T-cell (primary cell): ENCODE measurements around the gene ZFP36. TPM values are rescaled to one million over a fixed set of nuclear protein-coding genes. Genes with fewer than 3 reads are reported as not detected.

Experiments used
- ATAC-seq, 4 experiments: fragments of 200-7000 bp in 3 of 4; fragments of 150-1000 bp in 1 of 4; cut with Tn5 transposase; replicated peaks in 1 of 4; 1 replicate in 3 of 4; 2 replicates in 1 of 4; pipeline ENCODE4 v1.10.0; 2021; ENCODE audit warnings: moderate library complexity in 3 of 4, mild to moderate bottlenecking in 2 of 4, moderate number of reproducible peaks in 1 of 4
- CTCF ChIA-PET, 2 donors: fragments of 300-600 bp; sonication (Branson Sonifier 250); formaldehyde crosslinking; loops; one replicate each; lab custom pipeline; 2022; ENCODE audit warnings: antibody characterized with exemption in 2 of 2; lab: Charles Lee
- POLR2A ChIA-PET, 2 donors: fragments of 300-600 bp; sonication (Branson Sonifier 250); formaldehyde crosslinking; loops; one replicate each; lab custom pipeline; 2022; ENCODE audit warnings: antibody characterized with exemption in 2 of 2; lab: Charles Lee
- DNase-seq, 35 experiments: peaks; one replicate each; pipeline versions ENCODE4 v3.0.0 to v3.0.0-alpha.2; 2013 to 2023
- H3K27ac ChIP-seq: one replicate; pipeline ENCODE4 v1.5.1; 2013; ENCODE audit warnings: low read length
- H3K27me3 ChIP-seq, 2 experiments: replicated peaks in 1 of 2; 1 replicate in 1 of 2; 2 replicates in 1 of 2; pipeline versions ENCODE4 v1.6.1 to v1.7.0; 2013; ENCODE audit warnings: low read length in 1 of 2, mixed read lengths in 1 of 2; ENCODE audit not compliant: control insufficient read depth in 2 of 2, insufficient read depth in 2 of 2; ENCODE audit errors: extremely low read depth in 1 of 2
- H3K36me3 ChIP-seq, 2 donors: 1 replicate in 1 of 2; 2 replicates in 1 of 2; pipeline versions ENCODE4 v1.6.1 to v1.7.0; 2013; ENCODE audit warnings: low read length in 1 of 2; ENCODE audit not compliant: control insufficient read depth in 2 of 2, insufficient read depth in 1 of 2; ENCODE audit errors: extremely low read depth in 1 of 2
- H3K4me1 ChIP-seq, 2 experiments: 1 replicate in 1 of 2; 2 replicates in 1 of 2; pipeline versions ENCODE4 v1.6.1 to v1.7.0; 2013; ENCODE audit warnings: low read length in 2 of 2, mixed read lengths in 1 of 2; ENCODE audit not compliant: insufficient read depth in 2 of 2, control insufficient read depth in 1 of 2; ENCODE audit errors: extremely low read depth in 1 of 2
- H3K4me3 ChIP-seq, 2 donors: 1 replicate in 1 of 2; 2 replicates in 1 of 2; pipeline versions ENCODE4 v1.5.1 to v1.7.0; 2013; ENCODE audit warnings: mild to moderate bottlenecking in 2 of 2, low read length in 1 of 2, moderate library complexity in 1 of 2; ENCODE audit not compliant: control insufficient read depth in 1 of 2; ENCODE audit errors: extremely low read depth in 1 of 2
- H3K9me3 ChIP-seq: 2 replicates; pipeline ENCODE4 v1.7.0; 2013
- H3K27ac Mint-ChIP-seq, 2 donors: one replicate each; pipeline ENCODE4 v1.8.0; 2020 to 2021; ENCODE audit warnings: mild to moderate bottlenecking in 2 of 2, mixed read lengths in 2 of 2
- H3K27me3 Mint-ChIP-seq, 2 donors: one replicate each; pipeline ENCODE4 v1.8.0; 2021 to 2022; ENCODE audit warnings: mixed read lengths in 2 of 2
- H3K36me3 Mint-ChIP-seq: one replicate; pipeline ENCODE4 v1.8.0; 2021; ENCODE audit warnings: mixed read lengths
- H3K4me1 Mint-ChIP-seq, 3 donors: one replicate each; pipeline ENCODE4 v1.8.0; 2020 to 2022; ENCODE audit warnings: mixed read lengths in 3 of 3, mild to moderate bottlenecking in 1 of 3
- H3K4me3 Mint-ChIP-seq, 3 donors: one replicate each; pipeline ENCODE4 v1.8.0; 2020 to 2022; ENCODE audit warnings: mild to moderate bottlenecking in 3 of 3, mixed read lengths in 3 of 3, moderate library complexity in 3 of 3
- H3K9me3 Mint-ChIP-seq, 3 donors: one replicate each; pipeline ENCODE4 v1.8.0; 2020 to 2022; ENCODE audit warnings: mixed read lengths in 3 of 3
- WGBS: methylation state at CpG from one replicate; pipeline ENCODE4 v1.1.5; 2013; ENCODE audit warnings: missing lambda C conversion rate; ENCODE audit not compliant: insufficient coverage; 5-methylcytosine and 5-hydroxymethylcytosine counted together
- total RNA-seq, 35 experiments: library from RNA in 6 of 35; stranded (reverse) in 6 of 35; fragments of 120-200 nt in 1 of 35; gene quantifications; one replicate each; pipeline versions ENCODE4 v1.2.1 to v1.2.4 and lab custom pipeline; 2013 to 2026

The ZFP36 gene, protein sequence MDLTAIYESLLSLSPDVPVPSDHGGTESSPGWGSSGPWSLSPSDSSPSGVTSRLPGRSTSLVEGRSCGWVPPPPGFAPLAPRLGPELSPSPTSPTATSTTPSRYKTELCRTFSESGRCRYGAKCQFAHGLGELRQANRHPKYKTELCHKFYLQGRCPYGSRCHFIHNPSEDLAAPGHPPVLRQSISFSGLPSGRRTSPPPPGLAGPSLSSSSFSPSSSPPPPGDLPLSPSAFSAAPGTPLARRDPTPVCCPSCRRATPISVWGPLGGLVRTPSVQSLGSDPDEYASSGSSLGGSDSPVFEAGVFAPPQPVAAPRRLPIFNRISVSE
- total RNA-seq (1,000 to 10,000 TPM in 1 of 5 donors, 100 to 1,000 TPM in 4; 208 to 1,013 (median 233) TPM), total RNA-seq (lab: John Stamatoyannopoulos, UW) (18.8 to 2,203 (median 217) reads per million in 29 experiments)
- 96.1 TPM for total RNA-seq (2013)

DNA sequence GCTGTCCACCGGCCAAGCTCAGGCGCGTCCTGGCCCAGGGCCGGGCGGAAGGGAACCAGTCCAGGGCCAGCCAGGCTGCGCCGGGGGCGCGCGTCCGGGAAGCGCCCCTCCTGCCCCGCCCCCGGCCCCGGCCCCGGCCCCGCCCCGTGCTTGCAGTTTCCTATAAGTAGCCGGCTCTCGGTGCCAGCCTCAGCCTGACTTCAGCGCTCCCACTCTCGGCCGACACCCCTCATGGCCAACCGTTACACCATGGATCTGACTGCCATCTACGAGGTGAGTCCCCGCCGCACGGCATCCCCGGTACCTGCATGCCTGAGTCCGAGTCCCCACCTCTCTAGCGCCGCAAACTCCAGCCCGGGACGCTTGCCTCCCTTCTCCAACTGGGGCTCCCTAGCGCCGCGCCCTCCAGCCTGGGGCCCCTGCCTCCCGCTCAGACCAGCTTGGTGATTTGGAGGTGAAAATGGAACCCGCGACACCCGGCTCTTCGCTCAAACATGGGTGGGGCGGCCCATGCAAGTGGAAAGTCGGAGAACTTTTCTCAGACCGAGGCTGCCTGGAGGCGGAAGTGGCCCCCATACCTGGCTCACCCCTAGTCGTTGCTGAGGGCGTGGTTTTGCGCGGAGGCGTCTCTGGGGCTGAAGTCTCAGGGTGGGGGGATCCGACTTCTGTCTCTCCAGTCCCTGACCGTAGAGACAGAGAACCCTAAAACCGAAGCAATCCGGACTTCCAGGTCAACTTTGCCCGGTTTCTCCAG, at the start of gene ZFP36:
Gene ZFP36, plus strand, starts transcription at position 192 of the 754 bp plus-strand sequence. Its CDS starts 58 bp downstream, at position 250.
- peak within 1 kb of the TSS; percentile 97 for H3K4me3 ChIP-seq
- Mint-ChIP-seq H3K27me3 (no peaks in the 10 kb centered on the region), H3K27ac (peak within 1 kb of the TSS; percentile 95 to 98), H3K4me3 (peak within 1 kb of the TSS; percentile 83 to 97 (median 85)), H3K9me3 (no peaks in the 10 kb centered on the region), H3K36me3 (peaks cover 16% of the 10 kb centered on the region), H3K4me1 (peaks cover 55 to 68% (median 60%) of the 10 kb centered on the region in 3 donors)
- H3K36me3 ChIP-seq: peaks cover 5 to 18% of the 10 kb centered on the region in 2 donors
- peaks cover 41 to 79% of the 10 kb centered on the region in 2 experiments for H3K4me1 ChIP-seq
- ChIA-PET CTCF (interaction anchor here (0.6 to 2.7 kb wide), 3 partner anchors 9 to 279 kb away, joined by 3 to 11 read pairs (median 11); partner anchors contain the start of gene RPS16 (in 1 of the 2)), POLR2A (interaction anchor here in 1 of 2 donors (0.6 to 2.0 kb wide), 3 partner anchors 10 to 28 kb away, joined by 3 to 14 read pairs (median 5); partner anchors contain the start of genes MED29, PAF1 and RPS16)
- H3K9me3 ChIP-seq: no peaks in the 10 kb centered on the region
- H3K27ac ChIP-seq: peak within 1 kb of the TSS; percentile 100
- WGBS: 0% methylated on average over 38 of the region's 56 CpGs
- DNase-seq: peak; percentile 75 to 93 (median 85)
- no peaks in the 10 kb centered on the region for H3K27me3 ChIP-seq
- ATAC-seq: peak; percentile 30 to 51 (median 44)

DNA sequence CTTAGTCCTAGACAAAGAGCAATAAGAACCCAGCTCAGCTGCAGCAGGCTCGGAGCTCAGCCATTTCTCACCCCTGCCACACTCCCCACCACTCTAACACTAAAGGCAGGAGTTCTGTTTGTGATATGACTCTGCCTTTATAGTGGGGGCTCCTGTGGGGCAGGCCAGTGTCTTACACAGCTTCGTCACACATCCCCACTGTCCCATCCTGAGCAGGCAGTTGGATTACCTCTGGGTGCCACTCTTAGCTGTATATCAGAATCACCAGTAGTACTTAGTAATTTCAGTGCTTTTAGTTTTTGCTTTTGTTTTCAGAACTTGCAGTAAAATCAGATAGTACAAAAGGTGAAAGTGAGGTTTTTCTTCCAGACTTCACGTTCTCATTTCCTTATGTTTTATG, 47.6 kb upstream of the ZFP36 start:
- CTCF ChIA-PET: no interaction called here

DNA sequence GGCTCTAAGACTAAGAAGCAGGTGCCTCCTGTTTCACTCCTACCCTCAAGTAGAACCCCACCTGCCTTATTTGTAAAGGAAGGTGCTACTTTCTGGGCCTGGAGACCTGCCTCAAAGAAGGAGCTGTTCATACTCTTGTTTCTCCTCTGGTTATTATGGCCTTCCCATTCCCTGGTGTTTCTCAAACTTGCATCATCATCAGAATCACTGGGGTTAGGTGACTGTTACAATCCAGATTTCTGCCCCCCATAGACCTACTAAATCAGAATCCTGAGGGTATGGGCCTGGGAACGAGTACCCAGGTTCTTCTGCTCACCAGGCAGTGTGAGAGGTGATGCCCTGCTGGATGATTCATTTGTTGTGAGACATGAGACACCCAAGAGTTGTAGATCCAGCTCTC, 46.0 kb upstream of the ZFP36 start:
- DNase-seq (no peak), ATAC-seq (no peak)
- Histone ChIP-seq H3K4me1 (no peaks in the 10 kb centered on the region), H3K9me3 (no peaks in the 10 kb centered on the region), H3K36me3 (peaks cover 20 to 68% of the 10 kb centered on the region in 2 donors), H3K27ac (no peak overlapping the region), H3K4me3 (no peak overlapping the region), H3K27me3 (no peaks in the 10 kb centered on the region)
- WGBS: no CpG with 5 or more reads among the region's 1 CpG
- ChIA-PET POLR2A (no interaction called here), CTCF (no interaction called here)
- Mint-ChIP-seq H3K4me1 (peaks cover 0 to 5% (median 0%) of the 10 kb centered on the region in 3 donors), H3K9me3 (no peaks in the 10 kb centered on the region), H3K27me3 (no peaks in the 10 kb centered on the region), H3K4me3 (no peak overlapping the region), H3K36me3 (peaks cover 52% of the 10 kb centered on the region), H3K27ac (no peak overlapping the region)

More for the DNA sequence above, 47.6 kb upstream of the ZFP36 start:
- Histone ChIP-seq H3K36me3 (peaks cover 20 to 80% of the 10 kb centered on the region in 2 donors), H3K4me1 (no peaks in the 10 kb centered on the region), H3K27me3 (no peaks in the 10 kb centered on the region), H3K9me3 (no peaks in the 10 kb centered on the region), H3K27ac (no peak overlapping the region), H3K4me3 (no peak overlapping the region)
- Mint-ChIP-seq H3K27ac (no peak overlapping the region), H3K4me3 (no peak overlapping the region), H3K9me3 (no peaks in the 10 kb centered on the region), H3K36me3 (peaks cover 59% of the 10 kb centered on the region), H3K27me3 (no peaks in the 10 kb centered on the region), H3K4me1 (peaks cover 0 to 5% (median 0%) of the 10 kb centered on the region in 3 donors)
- no CpG with 5 or more reads among the region's 3 CpGs for WGBS
- POLR2A ChIA-PET: interaction anchor here (0.6 kb wide), 2 partner anchors 16 to 272 kb away, joined by 3 to 9 read pairs; no protein-coding TSS in a partner anchor
- no peak for ATAC-seq
- no peak for DNase-seq

DNA sequence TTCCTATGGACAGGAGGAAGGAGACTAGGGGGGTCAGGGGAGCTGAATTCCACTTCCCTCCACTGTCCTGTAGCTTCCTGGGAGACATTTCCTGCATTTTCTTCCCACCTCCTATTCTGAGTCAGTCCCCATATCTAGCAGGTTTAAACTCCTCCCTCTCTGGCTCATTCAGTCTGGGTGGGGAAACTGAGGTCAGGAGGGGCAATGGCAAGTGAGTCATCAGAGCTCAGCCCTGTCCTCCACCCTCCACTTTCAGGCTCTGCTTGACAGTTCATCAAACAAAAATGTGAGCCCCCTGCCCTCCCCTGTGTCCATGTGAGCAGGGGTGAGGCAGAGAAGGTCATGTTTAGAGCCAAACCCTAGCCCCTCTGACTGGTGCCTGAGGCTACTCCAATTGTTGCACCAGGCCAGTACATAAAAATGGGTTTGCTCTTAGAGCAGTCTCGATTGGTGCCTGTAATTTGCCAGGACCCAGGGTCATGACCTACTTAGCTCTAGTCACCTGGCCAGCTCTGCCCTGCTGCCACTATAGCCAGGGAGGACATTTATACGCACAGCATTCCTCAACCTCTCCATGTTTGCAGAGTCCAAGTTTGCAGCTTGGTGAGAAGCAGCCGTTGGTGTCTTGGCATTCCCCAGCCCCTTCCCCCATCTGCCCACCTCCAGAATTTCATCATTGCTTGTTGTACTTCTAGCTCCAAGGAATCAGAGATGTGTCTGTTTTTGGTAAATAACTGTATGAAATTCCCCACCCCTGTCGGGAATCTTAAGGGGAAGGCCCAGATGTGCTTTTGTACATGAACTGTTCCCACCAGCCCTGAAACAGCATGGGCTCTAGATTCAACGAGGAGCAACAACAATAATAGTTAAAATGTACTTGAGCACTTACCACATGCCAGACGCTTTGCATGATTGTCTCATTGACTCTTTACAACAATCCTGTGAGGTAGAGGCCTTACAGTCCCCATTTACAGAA, 43.7 kb upstream of the ZFP36 start:
- Histone ChIP-seq H3K27me3 (no peaks in the 10 kb centered on the region), H3K9me3 (no peaks in the 10 kb centered on the region), H3K4me1 (no peaks in the 10 kb centered on the region), H3K27ac (no peak overlapping the region), H3K4me3 (no peak overlapping the region), H3K36me3 (peaks cover 10 to 53% of the 10 kb centered on the region in 2 donors)
- POLR2A ChIA-PET: no interaction called here
- H3K9me3 Mint-ChIP-seq: no peaks in the 10 kb centered on the region
- peaks cover 0 to 7% (median 0%) of the 10 kb centered on the region in 3 donors for H3K4me1 Mint-ChIP-seq
- peaks cover 39% of the 10 kb centered on the region for H3K36me3 Mint-ChIP-seq
- H3K4me3 Mint-ChIP-seq: no peak overlapping the region
- no peaks in the 10 kb centered on the region for H3K27me3 Mint-ChIP-seq
- DNase-seq: no peak
- ATAC-seq: no peak
- peak overlapping the region in 1 of 2 donors; percentile 12 for H3K27ac Mint-ChIP-seq
- CTCF ChIA-PET: no interaction called here
- 82% methylated on average over 3 of the region's 6 CpGs for WGBS

DNA sequence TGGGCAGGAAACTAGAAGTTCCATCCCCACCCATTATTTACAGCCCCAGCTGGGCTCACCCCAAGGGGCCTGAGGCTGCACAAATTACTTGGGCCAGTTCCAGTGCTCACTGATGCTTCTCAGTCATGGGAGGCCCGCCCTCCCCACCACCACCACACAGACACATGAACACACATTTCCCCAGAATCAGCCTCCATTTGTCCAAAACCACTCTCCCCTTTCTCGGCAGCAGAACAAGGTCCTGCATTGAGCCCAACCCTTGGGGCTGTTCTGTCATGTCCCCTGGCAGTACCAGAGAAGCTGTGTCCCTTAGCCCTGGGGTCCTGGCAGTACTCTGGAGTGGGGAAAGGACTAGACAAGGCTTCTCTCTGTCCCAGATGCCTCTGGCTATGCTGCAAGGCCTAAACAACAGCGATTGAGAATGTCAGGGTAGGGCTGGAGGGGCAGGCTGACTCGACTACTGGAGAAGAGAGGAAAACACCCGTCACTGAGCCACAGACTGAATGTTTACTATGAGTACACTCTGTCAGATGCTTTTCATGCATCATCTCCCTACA, 42.7 kb upstream of the ZFP36 start:
- DNase-seq: no peak
- Histone ChIP-seq H3K4me1 (no peaks in the 10 kb centered on the region), H3K36me3 (peaks cover 8 to 49% of the 10 kb centered on the region in 2 donors), H3K4me3 (no peak overlapping the region), H3K27ac (no peak overlapping the region), H3K27me3 (no peaks in the 10 kb centered on the region), H3K9me3 (no peaks in the 10 kb centered on the region)
- Mint-ChIP-seq H3K4me3 (no peak overlapping the region), H3K9me3 (no peaks in the 10 kb centered on the region), H3K27ac (no peak overlapping the region), H3K36me3 (peaks cover 45% of the 10 kb centered on the region), H3K27me3 (no peaks in the 10 kb centered on the region), H3K4me1 (peaks cover 0 to 7% (median 0%) of the 10 kb centered on the region in 3 donors)
- CTCF ChIA-PET: no interaction called here
- 77% methylated on average over 2 of the region's 5 CpGs for WGBS
- ATAC-seq: no peak
- POLR2A ChIA-PET: no interaction called here
